ENCODE data around the gene FOXO1.

Gene FOXO1

DNA sequence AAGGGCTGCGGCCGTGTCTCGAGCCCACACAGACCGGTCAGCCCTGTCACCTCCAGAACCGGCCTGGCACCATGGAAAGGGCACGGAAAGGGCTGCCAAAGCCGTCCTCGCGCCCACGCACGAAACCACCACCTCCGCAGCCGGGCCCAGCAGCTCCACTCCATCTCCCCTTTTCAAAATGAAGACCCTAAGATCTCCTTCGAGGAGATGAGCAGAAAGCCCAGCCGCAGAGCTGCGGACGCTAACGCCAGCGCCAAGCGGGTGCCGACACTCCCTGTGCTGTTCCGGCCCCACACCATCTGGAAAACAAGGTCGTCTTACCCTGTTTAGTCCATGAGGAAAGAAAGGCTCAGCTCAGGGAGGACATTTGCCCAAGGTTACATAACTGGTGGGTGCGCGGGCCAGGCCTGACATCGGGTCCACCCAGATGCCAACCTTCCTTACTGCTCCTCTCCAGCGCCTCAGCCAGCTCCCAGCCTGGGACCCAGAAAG is 131.1 kb downstream of the FOXO1 start:
- no peak overlapping the region for H3K4me3 ChIP-seq (ENCODE audit: low read length)
- DNase-seq (ENCODE audit: low read depth): no peak
- TF ChIP-seq, protein P1, sequence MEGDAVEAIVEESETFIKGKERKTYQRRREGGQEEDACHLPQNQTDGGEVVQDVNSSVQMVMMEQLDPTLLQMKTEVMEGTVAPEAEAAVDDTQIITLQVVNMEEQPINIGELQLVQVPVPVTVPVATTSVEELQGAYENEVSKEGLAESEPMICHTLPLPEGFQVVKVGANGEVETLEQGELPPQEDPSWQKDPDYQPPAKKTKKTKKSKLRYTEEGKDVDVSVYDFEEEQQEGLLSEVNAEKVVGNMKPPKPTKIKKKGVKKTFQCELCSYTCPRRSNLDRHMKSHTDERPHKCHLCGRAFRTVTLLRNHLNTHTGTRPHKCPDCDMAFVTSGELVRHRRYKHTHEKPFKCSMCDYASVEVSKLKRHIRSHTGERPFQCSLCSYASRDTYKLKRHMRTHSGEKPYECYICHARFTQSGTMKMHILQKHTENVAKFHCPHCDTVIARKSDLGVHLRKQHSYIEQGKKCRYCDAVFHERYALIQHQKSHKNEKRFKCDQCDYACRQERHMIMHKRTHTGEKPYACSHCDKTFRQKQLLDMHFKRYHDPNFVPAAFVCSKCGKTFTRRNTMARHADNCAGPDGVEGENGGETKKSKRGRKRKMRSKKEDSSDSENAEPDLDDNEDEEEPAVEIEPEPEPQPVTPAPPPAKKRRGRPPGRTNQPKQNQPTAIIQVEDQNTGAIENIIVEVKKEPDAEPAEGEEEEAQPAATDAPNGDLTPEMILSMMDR (IDR thresholded peaks at IDR 0.05; ENCODE audit: insufficient read depth, low read depth, low read length, missing control alignments): no peak

DNA sequence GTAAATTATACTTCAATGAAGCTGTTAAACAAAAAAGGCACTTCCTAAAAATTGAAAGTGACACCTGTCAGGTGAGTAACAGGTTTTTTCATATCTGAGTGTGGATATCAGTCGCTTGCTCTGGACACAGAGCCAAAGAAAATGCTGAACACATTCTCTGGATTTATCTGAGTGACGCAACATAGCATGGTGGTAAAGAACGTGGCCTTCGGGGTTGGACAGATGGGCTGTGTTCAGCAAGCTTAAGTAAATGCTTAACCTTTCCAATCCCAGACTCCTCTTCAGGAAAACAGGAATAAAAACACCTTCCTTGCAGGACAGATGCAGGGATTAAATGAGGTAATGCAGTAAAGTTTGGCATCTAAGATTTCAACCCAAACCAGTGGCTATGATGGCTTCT is 132.0 kb downstream of the FOXO1 start:
- no peak overlapping the region for H3K4me3 ChIP-seq (ENCODE audit: low read length)
- DNase-seq (ENCODE audit: low read depth): no peak
- TF ChIP-seq, protein P1 (IDR thresholded peaks at IDR 0.05; ENCODE audit: insufficient read depth, low read depth, low read length, missing control alignments): no peak

DNA sequence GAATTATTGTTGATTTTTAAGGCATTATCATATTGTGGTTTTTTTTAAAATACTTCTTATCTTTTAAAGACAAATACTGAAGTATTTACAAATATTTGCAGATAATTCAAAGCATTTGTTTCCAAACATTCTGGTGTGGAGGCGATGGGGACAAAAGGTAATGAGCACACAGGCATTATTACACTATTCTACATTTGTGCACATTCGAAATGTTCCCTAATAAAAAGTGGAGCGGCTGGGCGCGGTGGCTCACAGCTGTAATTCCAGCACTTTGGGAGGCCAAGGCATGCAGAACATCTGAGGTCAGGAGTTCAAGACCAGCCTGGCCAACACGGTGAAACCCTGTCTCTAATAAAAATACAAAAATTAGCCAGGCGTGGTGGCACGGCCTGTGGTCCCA is 133.4 kb downstream of the FOXO1 start:
- H3K4me3 ChIP-seq (ENCODE audit: low read length): no peak overlapping the region
- TF ChIP-seq, protein P1 (IDR thresholded peaks at IDR 0.05; ENCODE audit: insufficient read depth, low read depth, low read length, missing control alignments): no peak
- no peak for DNase-seq (ENCODE audit: low read depth)

DNA sequence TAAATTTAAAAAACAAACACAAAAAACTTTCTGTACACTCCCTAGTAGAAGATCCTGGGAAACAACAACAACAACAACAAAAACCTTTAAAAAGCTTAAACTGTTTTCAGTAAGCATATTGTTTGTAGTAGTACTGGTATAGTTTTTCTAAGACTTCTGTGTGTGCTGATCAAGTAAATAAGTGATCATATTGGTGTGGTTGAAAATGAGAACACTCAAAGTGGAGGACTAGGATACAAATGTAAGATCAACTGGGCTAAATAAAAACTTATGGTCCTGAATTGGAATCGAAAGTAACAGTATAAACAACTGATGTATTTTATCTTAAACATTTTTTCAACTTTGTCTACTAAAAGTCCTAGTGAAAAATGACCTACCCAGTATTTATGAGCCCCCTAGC is 135.5 kb downstream of the FOXO1 start:
- H3K4me3 ChIP-seq (ENCODE audit: low read length): no peak overlapping the region
- no peak for DNase-seq (ENCODE audit: low read depth)
- TF ChIP-seq, protein P1 (IDR thresholded peaks at IDR 0.05; ENCODE audit: insufficient read depth, low read depth, low read length, missing control alignments): no peak

DNA sequence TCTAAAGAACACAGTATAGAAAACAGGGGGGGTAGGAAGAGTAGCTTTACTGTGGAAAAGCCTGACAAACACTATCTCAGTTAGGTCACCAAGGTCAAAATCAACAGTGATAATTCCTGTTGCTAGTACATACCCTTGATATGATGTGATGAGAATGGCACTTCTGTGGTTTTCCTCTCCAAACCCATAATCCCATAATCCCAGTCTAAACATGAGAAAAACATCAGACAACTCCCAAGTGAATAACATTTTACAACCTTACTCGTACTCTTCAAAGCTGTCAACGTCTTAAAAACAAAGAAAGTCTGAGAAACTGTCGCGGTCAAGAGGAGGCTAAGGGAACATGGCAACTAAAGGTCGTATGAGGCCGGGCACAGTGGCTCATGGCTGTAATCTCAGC is 137.6 kb downstream of the FOXO1 start:
- TF ChIP-seq, protein P1 (IDR thresholded peaks at IDR 0.05; ENCODE audit: insufficient read depth, low read depth, low read length, missing control alignments): no peak

DNA sequence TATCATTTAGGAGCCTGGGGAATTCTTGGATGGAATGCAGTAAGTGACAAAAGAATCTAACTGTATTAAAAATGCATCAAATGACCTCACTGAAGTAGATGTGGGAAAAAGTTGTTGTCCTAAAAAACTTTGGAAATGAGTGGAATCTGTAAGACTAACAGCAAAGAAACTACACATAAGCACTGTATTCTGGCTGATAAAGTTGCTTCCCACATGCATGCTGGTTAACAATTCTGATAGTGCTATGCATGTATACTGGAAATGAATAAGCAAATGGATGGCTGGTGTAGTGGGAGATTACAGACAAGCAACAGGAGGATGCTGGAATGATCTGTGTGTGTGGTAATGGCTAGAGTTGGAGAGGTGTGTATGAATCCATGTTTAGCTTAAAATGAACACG is 138.5 kb downstream of the FOXO1 start:
- no peak overlapping the region for H3K4me3 ChIP-seq (ENCODE audit: low read length)
- TF ChIP-seq, protein P1 (IDR thresholded peaks at IDR 0.05; ENCODE audit: insufficient read depth, low read depth, low read length, missing control alignments): no peak
- DNase-seq (ENCODE audit: low read depth): no peak

More for the DNA sequence above, 137.6 kb downstream of the FOXO1 start:
- no peak overlapping the region for H3K4me3 ChIP-seq (ENCODE audit: low read length)
- DNase-seq (ENCODE audit: low read depth): no peak

DNA sequence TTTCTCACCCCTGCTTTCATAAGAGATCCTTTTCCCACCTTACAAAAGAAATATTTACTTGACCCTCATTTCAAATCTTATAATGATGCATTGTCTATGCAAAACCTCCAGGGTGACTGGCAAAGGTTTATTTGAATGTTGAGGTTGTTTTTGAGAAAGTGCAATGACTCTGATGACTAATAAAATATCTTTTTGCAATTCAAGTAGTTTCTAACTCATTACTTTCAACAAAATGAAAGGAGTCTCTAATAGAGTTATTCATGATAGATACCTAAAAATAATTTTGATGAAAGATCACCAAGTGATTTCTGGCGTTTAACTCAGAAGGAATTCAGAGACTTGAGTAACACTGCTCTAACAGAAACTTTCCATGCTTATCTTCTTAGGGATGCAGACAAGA is 144.2 kb downstream of the FOXO1 start:
- no peak overlapping the region for H3K4me3 ChIP-seq (ENCODE audit: low read length)
- no peak for DNase-seq (ENCODE audit: low read depth)
- TF ChIP-seq, protein P1 (IDR thresholded peaks at IDR 0.05; ENCODE audit: insufficient read depth, low read depth, low read length, missing control alignments): no peak
